Nephron (organoid): ENCODE results near the gene CACHD1.

Experiments used
- H3K27ac Mint-ChIP-seq, 3 experiments: 2 replicates each; pipeline ENCODE4 v1.8.0; 2020; ENCODE audit warnings: mixed read lengths in 3 of 3, mild to moderate bottlenecking in 2 of 3, moderate library complexity in 1 of 3
- H3K27me3 Mint-ChIP-seq: 2 replicates; pipeline ENCODE4 v1.8.0; 2021; ENCODE audit warnings: low read depth, mild to moderate bottlenecking, moderate library complexity, mixed read lengths
- H3K36me3 Mint-ChIP-seq: 2 replicates; pipeline ENCODE4 v1.8.0; 2020; ENCODE audit warnings: low read depth, mixed read lengths
- H3K4me1 Mint-ChIP-seq: 2 replicates; pipeline ENCODE4 v1.8.0; 2020; ENCODE audit warnings: mixed read lengths
- H3K4me3 Mint-ChIP-seq, 3 experiments: 2 replicates each; pipeline ENCODE4 v1.8.0; 2020; ENCODE audit warnings: mild to moderate bottlenecking in 3 of 3, mixed read lengths in 3 of 3, moderate library complexity in 2 of 3
- H3K9me3 Mint-ChIP-seq: 2 replicates; pipeline ENCODE4 v1.8.0; 2020; ENCODE audit warnings: mixed read lengths
- TF ChIP-seq, protein P1 (sequence below), 3 experiments: fragments of 200-600 bp; sonication (generic); IDR thresholded peaks; one replicate each; pipeline ENCODE4 v1.5.0; 2021; ENCODE audit warnings: antibody characterized with exemption in 3 of 3; ENCODE audit not compliant: unreplicated experiment in 3 of 3

The CACHD1 gene

GRCh38 chr1:64526312-64526711 is 56.4 kb downstream of the CACHD1 start:
- TF ChIP-seq, protein P1, sequence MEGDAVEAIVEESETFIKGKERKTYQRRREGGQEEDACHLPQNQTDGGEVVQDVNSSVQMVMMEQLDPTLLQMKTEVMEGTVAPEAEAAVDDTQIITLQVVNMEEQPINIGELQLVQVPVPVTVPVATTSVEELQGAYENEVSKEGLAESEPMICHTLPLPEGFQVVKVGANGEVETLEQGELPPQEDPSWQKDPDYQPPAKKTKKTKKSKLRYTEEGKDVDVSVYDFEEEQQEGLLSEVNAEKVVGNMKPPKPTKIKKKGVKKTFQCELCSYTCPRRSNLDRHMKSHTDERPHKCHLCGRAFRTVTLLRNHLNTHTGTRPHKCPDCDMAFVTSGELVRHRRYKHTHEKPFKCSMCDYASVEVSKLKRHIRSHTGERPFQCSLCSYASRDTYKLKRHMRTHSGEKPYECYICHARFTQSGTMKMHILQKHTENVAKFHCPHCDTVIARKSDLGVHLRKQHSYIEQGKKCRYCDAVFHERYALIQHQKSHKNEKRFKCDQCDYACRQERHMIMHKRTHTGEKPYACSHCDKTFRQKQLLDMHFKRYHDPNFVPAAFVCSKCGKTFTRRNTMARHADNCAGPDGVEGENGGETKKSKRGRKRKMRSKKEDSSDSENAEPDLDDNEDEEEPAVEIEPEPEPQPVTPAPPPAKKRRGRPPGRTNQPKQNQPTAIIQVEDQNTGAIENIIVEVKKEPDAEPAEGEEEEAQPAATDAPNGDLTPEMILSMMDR (IDR thresholded peaks at IDR 0.05; ENCODE audit: unreplicated experiment in 3 of 3), result no peak
- no peaks in the 10 kb centered on the region for H3K27me3 Mint-ChIP-seq
- no peaks in the 10 kb centered on the region for H3K36me3 Mint-ChIP-seq
- no peak overlapping the region for H3K4me3 Mint-ChIP-seq
- peak overlapping the region; percentile 2 to 64 (median 55) for H3K27ac Mint-ChIP-seq
- peaks cover 81% of the 10 kb centered on the region for H3K4me1 Mint-ChIP-seq
- no peaks in the 10 kb centered on the region for H3K9me3 Mint-ChIP-seq

GRCh38 chr1:64527165-64527564 is 57.2 kb downstream of the CACHD1 start:
- TF ChIP-seq, protein P1 (IDR thresholded peaks at IDR 0.05; ENCODE audit: unreplicated experiment in 3 of 3), result no peak
- H3K27ac Mint-ChIP-seq, result peak overlapping the region; percentile 2 to 64 (median 55)
- no peaks in the 10 kb centered on the region for H3K27me3 Mint-ChIP-seq
- H3K9me3 Mint-ChIP-seq, result no peaks in the 10 kb centered on the region
- H3K36me3 Mint-ChIP-seq, result no peaks in the 10 kb centered on the region
- H3K4me1 Mint-ChIP-seq, result peaks cover 82% of the 10 kb centered on the region
- no peak overlapping the region for H3K4me3 Mint-ChIP-seq

DNA sequence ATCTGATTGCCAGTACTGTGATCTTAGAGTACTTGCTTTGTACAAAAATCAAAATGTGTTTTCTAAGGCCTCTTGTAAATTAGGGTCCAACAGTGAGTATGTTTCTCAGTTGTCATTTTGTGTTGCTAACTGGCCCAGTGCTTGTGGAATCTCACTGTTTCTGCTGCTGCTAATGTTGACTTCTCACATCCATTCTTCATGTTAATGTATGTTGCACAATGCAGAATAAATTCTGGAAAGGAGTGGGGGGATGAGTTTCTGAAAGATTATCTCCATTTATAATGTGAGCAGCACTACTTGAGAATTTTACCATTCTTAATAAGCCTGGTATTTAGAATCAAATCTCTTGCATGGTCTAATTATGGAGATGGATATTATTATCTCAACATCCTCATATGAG is 57.9 kb downstream of the CACHD1 start:
- Mint-ChIP-seq H3K36me3 (peaks cover 4% of the 10 kb centered on the region), H3K9me3 (no peaks in the 10 kb centered on the region), H3K4me3 (no peak overlapping the region), H3K27me3 (no peaks in the 10 kb centered on the region), H3K4me1 (peaks cover 79% of the 10 kb centered on the region), H3K27ac (peak overlapping the region in 1 of 3 experiments; percentile 29)
- TF ChIP-seq, protein P1 (IDR thresholded peaks at IDR 0.05; ENCODE audit: unreplicated experiment in 3 of 3), result no peak

DNA sequence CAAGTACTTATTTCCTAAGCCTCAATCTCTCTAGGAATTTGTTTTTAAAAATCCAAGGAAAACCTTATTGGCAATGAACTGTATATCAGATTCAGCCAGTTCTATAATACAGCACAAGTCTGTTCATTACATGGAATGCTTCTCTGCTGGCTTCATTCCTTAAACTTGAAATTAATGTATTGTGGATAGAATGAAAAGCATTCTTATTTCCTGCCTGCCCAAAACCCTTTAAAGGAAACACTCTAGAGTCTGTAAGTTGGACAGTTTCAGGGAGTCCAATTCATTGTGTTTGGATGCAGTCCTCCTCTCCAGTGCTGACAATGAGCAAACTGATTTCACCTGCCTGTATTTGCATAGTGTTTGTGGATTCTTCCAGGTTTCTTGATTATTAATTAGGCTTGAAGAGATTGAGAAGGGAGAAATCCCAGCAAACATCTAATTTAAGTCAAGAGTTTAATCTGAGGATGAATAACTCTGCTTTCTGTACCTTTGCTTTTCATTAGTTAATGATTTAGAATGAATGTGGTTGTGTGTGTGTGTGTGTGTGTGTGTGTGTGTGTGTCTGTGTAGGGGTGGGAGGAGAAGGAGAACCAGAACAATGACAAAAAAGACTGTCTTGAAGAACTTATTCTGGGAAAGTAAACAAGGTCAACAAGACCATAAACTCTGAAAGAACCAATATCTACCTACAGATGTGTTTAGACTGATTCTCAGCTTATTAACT is 61.2 kb downstream of the CACHD1 start:
- peaks cover 52% of the 10 kb centered on the region for H3K4me1 Mint-ChIP-seq
- H3K9me3 Mint-ChIP-seq, result no peaks in the 10 kb centered on the region
- no peaks in the 10 kb centered on the region for H3K27me3 Mint-ChIP-seq
- H3K36me3 Mint-ChIP-seq, result peaks cover 9% of the 10 kb centered on the region
- TF ChIP-seq, protein P1 (IDR thresholded peaks at IDR 0.05; ENCODE audit: unreplicated experiment in 3 of 3), result no peak
- peak overlapping the region; percentile 74 to 80 (median 79) for H3K27ac Mint-ChIP-seq
- H3K4me3 Mint-ChIP-seq, result no peak overlapping the region

- TF ChIP-seq, protein P1 (IDR thresholded peaks at IDR 0.05; ENCODE audit: unreplicated experiment in 3 of 3), result no peak
- no peaks in the 10 kb centered on the region for H3K27me3 Mint-ChIP-seq
- peaks cover 9% of the 10 kb centered on the region for H3K36me3 Mint-ChIP-seq
- H3K27ac Mint-ChIP-seq, result peak overlapping the region in 2 of 3 experiments; percentile 16 to 79
- H3K4me3 Mint-ChIP-seq, result no peak overlapping the region
- H3K9me3 Mint-ChIP-seq, result no peaks in the 10 kb centered on the region
- peaks cover 51% of the 10 kb centered on the region for H3K4me1 Mint-ChIP-seq
Observed at GRCh38 chr1:64532646-64533045, 62.7 kb downstream of the CACHD1 start.
